ENCODE measurements around the gene FAM204A. TPM values are rescaled to one million over a fixed set of nuclear protein-coding genes. Genes with fewer than 3 reads are reported as not detected.

Gene FAM204A
- total RNA-seq, 1 donor from 2014 or later: 18.2 TPM

DNA sequence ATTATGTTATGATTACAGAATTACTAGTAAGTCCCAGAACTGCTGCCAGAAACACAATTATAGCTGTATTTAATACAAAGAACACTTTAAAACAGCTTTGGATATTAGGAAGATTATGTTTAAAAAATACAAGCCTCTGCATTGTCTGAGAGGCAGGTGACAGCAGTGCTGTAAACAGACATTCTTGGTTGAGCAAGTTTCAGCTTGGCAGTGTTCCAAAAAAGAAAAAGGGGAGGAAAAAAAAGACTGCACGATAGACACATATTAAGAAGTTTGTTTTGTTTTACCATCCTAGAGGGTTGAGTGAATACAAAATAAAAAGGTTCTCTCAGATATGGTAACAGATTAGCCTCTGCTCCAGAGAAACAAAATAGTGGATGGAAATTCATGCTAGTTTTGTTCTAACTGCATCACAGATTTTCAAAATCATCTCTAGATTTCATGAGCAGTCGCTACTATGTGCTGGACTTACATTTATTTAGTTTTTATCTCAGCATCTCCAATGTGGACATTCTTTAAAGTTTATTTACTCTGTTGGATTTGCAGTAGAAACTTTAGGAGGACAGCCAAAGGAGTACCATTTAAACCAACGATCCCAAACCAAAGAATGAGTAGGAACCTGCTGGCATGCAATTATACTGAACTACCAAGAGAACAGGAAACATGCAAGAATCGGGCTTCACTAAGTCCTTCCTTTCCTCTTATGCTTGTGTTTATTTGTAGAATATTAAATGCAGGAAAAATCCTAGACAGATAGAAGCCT lies 9.0 kb downstream of the FAM204A start:
- no peak for DNase-seq (ENCODE audit: low spot score)
- ATAC-seq: peak; percentile 69

DNA sequence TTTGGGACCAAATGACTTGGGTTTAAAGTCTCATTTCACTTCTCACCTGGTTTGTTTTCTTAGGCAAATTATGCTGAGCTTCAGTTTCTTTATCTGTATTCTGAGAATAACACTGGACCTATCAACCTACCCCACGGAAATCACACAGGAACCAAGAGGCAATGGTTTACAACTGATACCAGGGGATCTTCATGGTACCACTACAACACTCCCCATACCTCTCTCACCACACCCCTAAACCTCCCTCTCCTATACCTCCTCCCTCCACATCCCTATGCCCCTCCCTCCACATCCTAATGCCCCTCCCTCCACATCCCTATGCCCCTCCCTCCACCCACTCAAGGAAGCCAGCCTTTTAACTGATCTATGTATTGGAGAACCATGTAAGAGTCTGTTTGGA lies 9.9 kb downstream of the FAM204A start:
- DNase-seq (ENCODE audit: low spot score) (no peak), ATAC-seq (no peak)

DNA sequence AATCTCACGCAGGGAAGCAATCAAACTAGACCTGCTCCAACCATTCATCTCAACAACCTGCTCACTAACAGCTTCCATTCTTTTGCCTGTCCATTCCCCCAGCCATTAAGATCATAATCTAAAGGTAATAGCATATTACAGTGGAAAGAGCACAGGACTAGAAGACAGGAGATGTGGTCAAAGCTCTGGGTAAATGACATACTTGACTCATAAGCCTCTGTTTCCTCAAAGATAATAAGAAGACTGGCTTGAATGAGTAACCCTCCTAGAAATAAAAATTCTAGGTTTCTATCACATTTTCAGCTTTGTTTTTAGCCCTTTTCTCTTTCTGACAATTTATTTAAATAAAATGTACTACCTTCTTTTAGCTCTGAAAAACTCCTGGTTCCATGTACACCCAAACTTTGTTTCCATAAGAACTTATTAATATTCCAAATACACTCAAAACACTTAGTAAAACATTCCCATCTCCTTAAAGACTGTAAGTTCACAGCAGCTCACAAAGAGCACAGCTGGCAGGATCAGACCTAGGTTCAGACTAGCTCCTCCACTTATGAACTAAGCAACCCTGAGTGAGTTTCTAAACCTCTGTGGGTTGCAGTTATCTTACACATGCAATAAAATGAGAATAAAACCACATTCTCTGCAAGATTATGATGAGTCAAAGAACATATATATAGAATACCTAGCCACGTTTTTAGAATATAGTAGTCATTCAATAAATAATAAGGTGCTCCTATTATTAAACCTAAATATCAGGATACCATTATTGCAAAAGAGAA lies 11.6 kb downstream of the FAM204A start:
- DNase-seq (ENCODE audit: low spot score) (no peak), ATAC-seq (no peak)

- no peak for ATAC-seq
Observed at GRCh38 chr10:118324140-118324539, 18.0 kb downstream of the FAM204A start.

DNA sequence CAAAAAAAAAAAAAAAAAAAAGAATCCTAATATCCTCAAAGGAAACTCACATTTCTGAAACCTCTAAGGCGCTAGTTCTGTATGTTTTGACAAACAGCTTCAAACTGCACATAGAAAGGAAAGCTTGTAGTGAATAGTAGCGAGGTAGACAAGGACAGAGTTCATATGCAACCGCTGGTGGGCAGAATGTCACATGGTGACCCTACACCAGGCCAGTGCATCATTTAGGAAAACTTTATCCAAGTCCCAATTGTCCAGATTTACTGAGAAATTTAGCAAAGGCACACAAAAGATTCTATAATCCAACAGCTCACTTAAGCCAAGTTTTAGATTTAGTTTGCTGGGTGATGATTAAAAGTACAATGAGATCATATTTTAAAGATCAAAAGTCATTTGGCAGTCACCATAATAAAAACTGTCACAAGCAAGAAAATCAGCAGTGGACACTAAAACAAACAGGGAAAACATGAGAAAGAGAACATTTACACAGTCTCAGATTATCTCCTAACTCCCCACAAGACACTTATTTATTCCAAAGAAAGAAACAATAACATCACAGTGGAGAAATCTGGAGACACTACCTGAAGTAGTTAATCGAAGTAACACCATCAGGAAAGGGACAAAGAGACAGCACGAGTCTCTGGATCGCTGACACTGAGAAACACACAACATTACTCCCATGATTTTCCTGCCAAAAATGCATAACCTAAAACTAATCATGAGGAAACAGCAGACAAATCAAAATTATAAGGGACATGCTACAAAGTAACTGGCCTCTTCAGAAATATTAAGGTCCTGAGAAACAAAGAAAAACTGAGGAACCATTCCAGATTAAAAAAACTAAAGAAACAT lies 20.2 kb downstream of the FAM204A start:
- ATAC-seq (peak; percentile 70), DNase-seq (ENCODE audit: low spot score) (no peak)

More at GRCh38 chr10:118324140-118324539, 18.0 kb downstream of the FAM204A start:
- DNase-seq (ENCODE audit: low spot score): no peak

DNA sequence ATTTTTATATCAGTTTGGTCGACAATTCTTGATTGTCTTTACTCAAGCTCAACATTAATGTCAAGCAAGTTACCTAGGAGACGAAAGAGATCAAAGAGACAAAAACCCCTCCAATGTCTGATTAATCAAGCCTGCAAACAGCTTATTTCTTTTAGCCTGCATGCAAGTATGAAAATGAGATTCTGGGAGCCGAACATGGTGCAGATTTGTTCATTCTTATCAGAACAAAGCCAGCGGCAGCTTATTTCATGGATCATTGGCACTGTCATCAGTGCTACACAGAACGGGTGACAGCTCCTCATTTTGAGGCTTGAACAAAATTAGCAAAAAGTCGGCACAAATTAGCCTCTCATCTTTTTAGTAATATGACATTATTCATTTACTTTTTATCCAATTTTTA lies 26.5 kb downstream of the FAM204A start:
- ATAC-seq: no peak
- DNase-seq (ENCODE audit: low spot score): no peak

DNA sequence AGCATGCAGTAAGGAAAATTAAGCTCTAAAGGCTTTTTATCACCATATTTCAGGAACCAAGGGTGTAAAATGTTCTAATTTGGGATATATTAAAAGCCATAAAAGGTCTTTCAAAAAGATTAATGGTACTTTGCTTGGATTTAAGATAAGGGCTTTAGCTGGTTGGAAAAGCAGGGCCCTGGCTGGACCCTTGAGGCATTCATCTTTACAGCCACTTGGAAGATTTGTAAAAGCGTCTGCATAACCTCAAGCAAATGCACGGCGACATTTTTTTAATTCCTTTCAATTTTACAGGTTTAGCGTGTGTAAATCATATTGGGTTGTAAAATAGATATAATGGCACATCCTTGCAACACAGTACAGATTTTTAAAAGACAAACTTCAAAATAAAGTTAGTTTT lies 27.2 kb downstream of the FAM204A start:
- ATAC-seq (no peak), DNase-seq (ENCODE audit: low spot score) (no peak)

GRCh38 chr10:118311505-118311904 lies 30.6 kb downstream of the FAM204A start:
- no peak for DNase-seq (ENCODE audit: low spot score)
- no peak for ATAC-seq

- ATAC-seq (no peak), DNase-seq (ENCODE audit: low spot score) (no peak)
Observed at GRCh38 chr10:118310822-118311221, 31.3 kb downstream of the FAM204A start.

DNA sequence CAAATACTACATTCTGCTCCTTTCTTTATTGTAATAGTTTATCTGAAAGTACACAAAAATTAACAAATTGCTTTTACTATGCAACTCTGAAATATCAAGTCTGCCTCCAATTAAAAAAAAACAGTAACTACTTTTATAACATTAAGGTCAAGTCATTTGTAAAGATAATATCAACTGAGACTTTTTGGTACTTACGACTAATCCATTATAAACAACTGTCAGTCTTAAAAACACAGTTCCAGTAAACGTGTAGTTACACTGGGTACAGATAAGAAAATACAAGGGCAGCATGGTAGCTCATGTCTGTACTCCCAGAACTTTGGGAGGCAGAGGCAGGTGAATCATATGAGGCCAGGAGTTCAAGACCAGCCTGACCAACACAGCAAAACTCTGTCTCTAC lies 32.2 kb downstream of the FAM204A start:
- ATAC-seq: no peak
- no peak for DNase-seq (ENCODE audit: low spot score)

DNA sequence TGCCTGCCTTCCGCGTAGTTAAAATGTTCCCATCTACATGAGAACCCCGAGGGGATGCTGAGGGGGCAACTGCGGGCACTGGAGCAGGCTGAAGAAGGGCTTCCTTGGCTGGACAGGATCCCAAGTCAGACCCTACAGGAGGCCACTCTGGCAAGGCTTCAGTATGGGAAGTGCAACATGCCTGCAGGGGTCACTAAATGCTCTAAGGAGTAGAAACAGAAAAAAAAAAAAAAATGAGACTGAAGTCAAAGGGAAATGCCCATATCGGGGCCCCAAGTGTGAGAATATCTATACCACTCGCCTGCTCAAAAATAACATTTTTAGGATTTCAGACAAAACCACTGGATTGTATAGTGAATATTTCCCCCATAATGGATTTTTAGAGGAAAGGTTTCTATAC lies 33.5 kb downstream of the FAM204A start:
- no peak for DNase-seq (ENCODE audit: low spot score)
- ATAC-seq: no peak

DNA sequence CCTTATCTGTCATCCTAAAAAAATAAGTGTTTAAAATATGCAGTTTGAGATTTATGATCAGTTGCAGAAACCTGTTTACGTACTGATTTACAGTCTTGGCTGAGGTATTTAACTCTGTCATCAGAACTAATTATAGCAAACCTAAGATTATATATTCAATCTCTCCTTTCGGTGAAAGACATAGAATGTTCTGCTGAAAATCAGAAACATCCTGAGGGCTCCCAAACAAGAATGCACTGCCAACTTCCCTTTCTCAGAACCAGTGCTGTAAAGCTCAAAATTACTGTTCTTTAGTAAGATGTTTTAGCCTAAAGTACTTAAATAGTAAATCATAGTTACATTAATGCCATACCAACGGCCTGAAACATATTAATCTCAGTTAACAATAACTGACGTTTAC lies 34.3 kb downstream of the FAM204A start:
- DNase-seq (ENCODE audit: low spot score) (no peak), ATAC-seq (no peak)

GRCh38 chr10:118307220-118307619 lies 34.9 kb downstream of the FAM204A start:
- ATAC-seq: peak; percentile 51
- DNase-seq (ENCODE audit: low spot score): no peak

- ATAC-seq (no peak), DNase-seq (ENCODE audit: low spot score) (no peak)
Observed at GRCh38 chr10:118305730-118306129, 36.4 kb downstream of the FAM204A start.

DNA sequence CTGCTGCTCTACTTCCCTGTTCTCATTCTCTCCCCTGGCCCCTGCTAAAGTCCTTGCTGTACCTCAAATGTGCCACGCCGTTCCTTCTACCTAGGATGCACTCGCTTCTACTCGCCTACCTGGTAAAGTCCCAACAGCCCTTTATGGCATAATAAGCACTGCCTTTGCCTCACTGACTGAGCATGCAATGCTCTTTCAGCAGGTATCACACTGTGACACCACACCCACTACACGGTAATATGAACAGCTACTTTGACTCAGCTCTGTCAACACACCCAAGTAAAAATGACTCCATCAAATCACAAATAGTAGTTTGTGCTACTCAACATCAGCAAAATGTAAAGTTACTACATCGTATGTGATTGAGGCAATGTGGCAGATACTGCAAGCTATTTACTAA lies 37.6 kb downstream of the FAM204A start:
- ATAC-seq (no peak), DNase-seq (ENCODE audit: low spot score) (no peak)

GRCh38 chr10:118301211-118301610 lies 40.9 kb downstream of the FAM204A start:
- DNase-seq (ENCODE audit: low spot score): no peak
- no peak for ATAC-seq

- ATAC-seq (no peak), DNase-seq (ENCODE audit: low spot score) (no peak)
Observed at GRCh38 chr10:118300320-118300719, 41.8 kb downstream of the FAM204A start.

- DNase-seq (ENCODE audit: low spot score): no peak
- no peak for ATAC-seq
Observed at GRCh38 chr10:118298787-118299186, 43.3 kb downstream of the FAM204A start.

DNA sequence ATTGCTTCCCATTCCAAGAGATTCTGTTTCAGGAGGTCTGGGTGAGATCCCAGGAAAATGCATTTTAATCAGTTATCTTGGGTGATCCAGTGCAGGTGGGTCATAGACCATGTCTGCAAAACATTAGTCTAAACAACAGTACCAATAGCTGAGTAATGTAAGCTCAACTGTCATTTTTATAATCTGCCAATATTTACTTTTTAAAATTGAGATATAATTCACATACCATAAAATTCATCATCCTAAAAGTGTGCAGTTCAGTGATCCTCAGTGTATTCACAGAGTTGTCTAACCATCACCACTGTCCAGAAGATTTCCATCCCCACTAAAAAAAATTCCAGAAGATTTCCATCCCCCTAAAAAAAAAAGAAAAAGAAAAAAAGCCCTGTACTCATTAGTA lies 51.0 kb downstream of the FAM204A start:
- no peak for DNase-seq (ENCODE audit: low spot score)
- no peak for ATAC-seq

- ATAC-seq: no peak
- no peak for DNase-seq (ENCODE audit: low spot score)
Observed at GRCh38 chr10:118290471-118290995, 51.6 kb downstream of the FAM204A start.

Measured in left lobe of liver (tissue), 2 donors.